HG02588 (cell line): ENCODE data around the gene ZNF548.

Source experiments
- ATAC-seq: cut with Tn5 transposase; IDR thresholded peaks from one replicate; pipeline ENCODE4 v1.9.1; 2021; ENCODE audit warnings: mild to moderate bottlenecking, moderate library complexity; ENCODE audit not compliant: unreplicated experiment

Gene ZNF548

DNA sequence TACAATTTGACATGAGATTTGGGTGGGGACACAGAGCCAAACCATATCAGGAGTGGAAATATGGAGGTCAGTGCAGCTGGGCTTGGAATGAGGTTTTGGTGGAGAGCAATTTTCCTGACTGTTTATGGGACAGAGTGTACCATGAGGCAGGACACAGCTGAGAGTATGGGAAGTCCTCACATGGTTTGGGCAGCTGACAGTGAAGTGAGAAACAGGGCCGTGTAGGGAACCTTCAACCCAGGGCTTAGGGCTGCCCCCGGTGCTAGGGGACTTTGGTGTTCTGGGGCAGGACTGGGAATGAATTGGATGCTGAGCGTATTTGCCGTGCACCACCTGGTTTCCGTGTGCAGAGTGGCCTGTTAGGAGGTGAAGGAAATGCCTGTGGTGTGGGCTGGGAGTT is 6.1 kb downstream of the ZNF548 start:
- ATAC-seq = no peak

GRCh38 chr19:57398868-57399267 is 9.2 kb downstream of the ZNF548 start:
- no peak for ATAC-seq

GRCh38 chr19:57403737-57404563 is 14.3 kb downstream of the ZNF548 start:
- no peak for ATAC-seq

- no peak for ATAC-seq
These were observed 17.0 kb downstream of the ZNF548 start for GRCh38 chr19:57406516-57407123.

DNA sequence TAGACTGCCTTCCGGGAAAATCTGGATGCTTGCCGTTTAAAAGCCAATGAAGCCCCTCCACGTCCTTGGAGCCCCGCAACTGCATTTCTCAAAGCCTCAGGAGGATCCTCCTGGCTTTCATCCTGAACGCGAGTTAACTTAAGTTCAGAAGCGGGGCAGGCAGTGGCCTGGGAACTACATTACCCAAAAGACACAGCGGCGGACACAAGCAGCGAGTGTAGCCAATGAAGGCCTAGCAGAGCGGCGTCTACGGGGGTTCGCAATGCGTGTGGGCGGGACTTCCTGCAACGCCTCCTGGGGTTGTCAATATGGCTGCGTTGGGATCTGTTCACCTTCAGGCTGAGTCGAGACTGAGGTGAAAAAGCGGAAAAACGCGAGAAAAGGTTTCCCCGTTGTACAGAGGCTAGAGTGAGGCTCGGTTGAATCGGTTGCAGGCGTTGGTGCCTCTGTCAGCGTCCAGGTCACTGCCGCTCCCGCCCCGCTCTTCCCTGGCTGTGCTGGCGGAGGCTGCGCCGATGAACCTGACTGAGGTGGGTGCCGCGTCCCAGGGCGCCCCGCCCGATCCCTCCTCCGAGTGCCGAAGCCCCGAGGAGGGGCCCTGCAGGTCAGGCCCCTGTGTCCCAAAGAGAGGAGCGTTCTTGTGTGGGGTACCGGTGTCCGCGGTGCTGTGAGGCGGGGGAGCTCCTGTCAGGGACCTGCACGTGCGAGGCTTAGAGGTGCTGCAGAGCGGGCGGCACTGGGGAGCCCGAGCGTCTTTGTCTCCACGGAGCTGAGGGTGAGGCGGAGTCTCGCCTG is 21.4 kb downstream of the ZNF548 start, which contains the start of gene ZNF17:
ZNF17 (plus strand) TSS at position 285 of the 795 bp plus-strand sequence. CDS start 2,455 bp downstream, outside the sequence.
- peak; percentile 98 for ATAC-seq

DNA sequence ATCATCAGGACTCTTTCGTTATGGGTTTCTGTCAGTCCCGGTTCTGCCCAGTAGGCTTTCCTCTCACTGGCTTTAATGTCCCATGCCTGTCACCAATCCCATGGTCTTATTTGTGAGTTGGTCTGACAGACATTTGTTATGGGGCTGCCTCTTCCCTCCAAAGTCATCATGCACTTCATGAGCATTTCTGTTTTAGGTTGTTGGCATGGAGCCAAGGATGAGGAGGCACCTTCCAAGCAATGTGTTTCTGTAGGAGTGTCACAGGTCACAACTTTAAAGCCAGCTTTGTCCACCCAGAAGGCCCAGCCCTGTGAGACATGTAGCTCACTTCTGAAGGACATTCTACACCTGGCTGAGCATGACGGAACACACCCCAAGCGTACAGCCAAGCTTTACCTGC is 29.8 kb downstream of the ZNF548 start:
- ATAC-seq = no peak

GRCh38 chr19:57421037-57421436 is 31.4 kb downstream of the ZNF548 start:
- no peak for ATAC-seq

DNA sequence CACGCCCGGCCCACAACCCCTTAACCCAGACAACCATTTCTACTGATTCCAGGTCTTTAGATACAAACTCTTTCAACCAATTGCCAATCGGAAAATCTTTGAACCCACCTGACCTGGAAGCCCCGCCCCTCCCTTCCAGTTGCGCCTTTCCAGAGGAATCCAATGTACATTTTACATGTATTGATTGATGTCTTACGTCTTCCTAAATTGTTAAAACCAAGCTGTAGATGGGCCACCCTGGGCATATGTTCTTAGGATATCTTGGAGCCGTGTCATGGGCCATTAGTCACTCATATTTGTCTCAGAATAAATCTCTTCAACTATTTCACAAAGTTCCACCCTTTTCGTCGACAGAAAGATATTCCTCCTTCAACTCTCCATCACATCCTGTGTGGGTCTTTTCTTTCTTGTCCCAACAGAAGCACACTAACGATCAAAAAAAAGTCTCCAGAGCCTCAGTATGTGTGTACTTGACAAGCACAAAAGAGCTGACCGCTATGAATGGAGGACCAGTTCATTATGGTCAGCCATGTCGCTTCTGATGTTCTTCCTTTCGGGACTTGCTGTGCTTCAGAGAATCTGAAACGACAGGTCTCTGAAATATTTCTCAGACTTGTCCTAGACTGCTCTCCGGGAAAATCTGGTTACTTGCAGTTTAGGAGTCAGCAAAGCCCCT is 44.9 kb downstream of the ZNF548 start:
- ATAC-seq = peak; percentile 9

DNA sequence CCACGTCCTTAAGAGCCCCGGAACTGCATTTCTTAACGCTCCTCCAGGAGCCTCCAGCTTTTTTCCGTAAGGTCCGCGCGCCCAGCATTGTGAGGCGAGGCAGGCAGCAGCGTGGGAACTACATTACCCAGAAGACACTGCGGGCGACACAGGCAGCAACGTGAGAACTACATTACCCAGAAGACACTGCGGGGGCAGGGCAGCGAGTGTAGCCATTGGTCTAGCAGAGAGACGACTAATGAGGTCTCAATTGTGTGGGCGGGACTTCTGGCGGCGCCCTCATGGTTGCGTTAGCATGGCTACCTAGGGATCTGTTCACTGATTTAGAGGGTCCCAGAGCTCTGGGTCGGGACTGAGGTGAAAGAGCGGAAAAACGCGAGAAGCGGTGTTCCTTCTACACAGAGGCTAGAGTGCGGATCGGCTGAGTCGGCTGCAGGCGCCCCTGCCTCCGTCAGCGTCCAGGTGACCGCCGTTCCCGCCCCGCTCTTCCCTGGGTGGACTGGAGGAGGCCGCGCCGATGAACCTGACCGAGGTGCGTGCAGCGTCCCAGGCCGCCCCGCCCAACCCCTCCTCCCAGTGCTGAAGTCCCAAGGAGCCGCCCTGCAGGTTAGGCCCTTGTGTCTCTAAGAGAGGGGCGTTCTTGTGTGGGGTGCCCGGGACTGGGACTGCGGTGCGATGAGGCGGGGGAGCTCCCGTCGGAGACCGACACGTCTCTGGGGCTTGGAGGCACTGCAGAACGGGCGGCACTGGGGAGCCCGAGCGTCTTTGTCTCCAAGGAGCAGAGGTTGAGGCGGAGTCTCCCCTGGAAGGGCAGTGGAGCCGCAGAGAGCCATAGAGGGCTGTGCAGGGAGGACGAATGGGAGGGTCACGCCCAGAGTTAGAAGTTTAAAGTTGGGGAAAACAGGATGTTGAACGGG is 45.7 kb downstream of the ZNF548 start, which contains the start of gene ZNF749:
ZNF749 (plus strand) TSS at position 264 of the 917 bp plus-strand sequence; CDS start at position 518, 254 bp downstream.
- peak; percentile 96 for ATAC-seq

DNA sequence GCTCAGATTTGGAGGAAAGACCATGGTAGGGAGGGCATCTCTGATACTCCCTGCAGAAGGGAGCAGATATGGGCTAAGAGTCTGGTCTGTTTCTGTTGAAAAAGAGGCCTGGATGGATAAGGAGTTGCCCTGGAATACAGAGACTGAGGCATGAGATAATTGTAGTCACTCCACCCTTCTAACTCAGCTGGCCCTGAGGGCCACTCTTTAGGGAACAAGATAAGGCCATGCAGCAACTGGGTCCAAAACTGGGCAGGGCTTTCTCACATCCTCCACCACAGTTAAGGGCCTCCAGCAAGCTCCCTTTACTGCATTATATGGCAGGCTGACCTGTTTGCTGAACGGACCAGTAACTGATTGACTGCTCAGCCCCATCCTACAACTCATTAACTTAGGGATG is 46.8 kb downstream of the ZNF548 start:
- ATAC-seq = no peak

DNA sequence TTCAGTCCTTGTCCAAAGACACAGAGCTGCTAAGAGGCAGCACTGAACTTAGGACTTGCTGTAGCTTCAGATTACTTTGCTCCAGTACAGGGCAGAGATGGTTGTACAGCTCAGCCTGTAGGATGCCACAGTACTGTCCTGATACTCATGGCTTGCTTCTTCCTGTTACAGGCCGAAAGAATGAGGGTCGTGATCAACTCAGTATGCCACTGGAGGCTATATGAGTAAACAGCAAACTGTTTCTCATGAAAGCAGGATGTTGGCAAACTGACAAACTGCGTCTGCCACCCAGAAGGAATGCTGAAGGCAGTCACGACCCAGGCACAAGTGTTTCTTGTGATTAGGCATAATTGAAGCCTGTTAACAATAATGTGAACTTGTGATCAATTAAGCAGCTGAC is 48.3 kb downstream of the ZNF548 start:
- ATAC-seq = no peak

- ATAC-seq = no peak
These were observed 49.3 kb downstream of the ZNF548 start for GRCh38 chr19:57438925-57439324.

DNA sequence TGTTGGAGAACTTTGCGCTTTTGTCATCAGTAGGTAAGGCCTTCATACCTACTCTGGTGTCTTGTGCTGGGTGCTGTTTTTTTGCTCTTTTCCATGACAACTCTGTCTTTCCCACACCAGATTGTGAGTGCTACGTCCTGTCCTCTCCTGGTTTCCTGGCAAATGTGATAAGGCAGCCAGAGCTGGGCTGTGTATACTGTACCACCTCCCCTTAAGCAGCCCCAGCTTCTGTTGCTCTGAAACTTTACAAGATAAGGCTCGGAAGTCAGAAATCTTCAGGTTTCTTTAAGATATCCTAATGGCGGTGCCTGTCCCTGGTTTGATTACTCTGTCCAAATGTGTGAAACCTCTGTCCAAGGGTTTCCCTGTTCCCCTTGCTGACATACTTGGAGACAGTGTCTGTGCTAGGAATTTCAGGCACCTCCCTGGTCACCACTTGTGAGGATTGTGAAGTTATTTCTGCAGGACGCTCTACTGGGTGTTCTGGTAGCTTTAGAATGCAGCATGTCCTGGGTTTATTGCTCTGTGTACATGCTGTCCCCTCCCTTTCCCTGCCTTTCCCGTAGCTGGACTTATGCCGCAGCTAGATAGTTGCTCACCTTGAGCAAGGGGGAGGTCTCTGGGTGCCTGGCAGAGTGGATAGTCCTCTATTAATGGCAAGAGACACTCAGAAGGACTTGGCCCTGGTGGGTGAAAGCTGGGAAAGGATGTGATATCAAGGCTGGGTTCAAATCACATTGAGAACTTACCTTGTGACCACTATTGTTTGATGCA is 52.5 kb downstream of the ZNF548 start:
- no peak for ATAC-seq

GRCh38 chr19:57443121-57443696 is 53.6 kb downstream of the ZNF548 start:
- no peak for ATAC-seq

- no peak for ATAC-seq
These were observed 62.7 kb downstream of the ZNF548 start for GRCh38 chr19:57452307-57452706.
